ENCODE data around the gene C3orf20.

The C3orf20 gene

GRCh38 chr3:14672588-14672987, 2.4 kb upstream of the C3orf20 start:
- TF ChIP-seq GATA3 (IDR thresholded peaks at IDR 0.05; ENCODE audit: low read depth, low read length) (no peak), GATA2 (IDR thresholded peaks at IDR 0.05; ENCODE audit: low read depth, low read length) (no peak)

GRCh38 chr3:14676881-14677280, 1.9 kb downstream of the C3orf20 start:
- TF ChIP-seq GATA2 (IDR thresholded peaks at IDR 0.05; ENCODE audit: low read depth, low read length) = peak; percentile 91
- TF ChIP-seq GATA3 (IDR thresholded peaks at IDR 0.05; ENCODE audit: low read depth, low read length) = peak; percentile 64

- TF ChIP-seq GATA3 (IDR thresholded peaks at IDR 0.05; ENCODE audit: low read depth, low read length) (no peak), GATA2 (IDR thresholded peaks at IDR 0.05; ENCODE audit: low read depth, low read length) (no peak)
These were observed 3.1 kb downstream of the C3orf20 start for GRCh38 chr3:14678015-14678503.

GRCh38 chr3:14680115-14680514, 5.2 kb downstream of the C3orf20 start:
- no peak for TF ChIP-seq GATA2 (IDR thresholded peaks at IDR 0.05; ENCODE audit: low read depth, low read length)
- no peak for TF ChIP-seq GATA3 (IDR thresholded peaks at IDR 0.05; ENCODE audit: low read depth, low read length)

GRCh38 chr3:14680716-14681115, 5.8 kb downstream of the C3orf20 start:
- TF ChIP-seq GATA2 (IDR thresholded peaks at IDR 0.05; ENCODE audit: low read depth, low read length) (no peak), GATA3 (IDR thresholded peaks at IDR 0.05; ENCODE audit: low read depth, low read length) (no peak)

GRCh38 chr3:14684447-14684846, 9.5 kb downstream of the C3orf20 start:
- TF ChIP-seq GATA3 (IDR thresholded peaks at IDR 0.05; ENCODE audit: low read depth, low read length) = no peak
- TF ChIP-seq GATA2 (IDR thresholded peaks at IDR 0.05; ENCODE audit: low read depth, low read length) = no peak

- TF ChIP-seq GATA2 (IDR thresholded peaks at IDR 0.05; ENCODE audit: low read depth, low read length) (no peak), GATA3 (IDR thresholded peaks at IDR 0.05; ENCODE audit: low read depth, low read length) (no peak)
These were observed 10.2 kb downstream of the C3orf20 start for GRCh38 chr3:14685179-14685578.

GRCh38 chr3:14687360-14687759, 12.4 kb downstream of the C3orf20 start:
- no peak for TF ChIP-seq GATA3 (IDR thresholded peaks at IDR 0.05; ENCODE audit: low read depth, low read length)
- TF ChIP-seq GATA2 (IDR thresholded peaks at IDR 0.05; ENCODE audit: low read depth, low read length) = no peak

- TF ChIP-seq GATA3 (IDR thresholded peaks at IDR 0.05; ENCODE audit: low read depth, low read length) (no peak), GATA2 (IDR thresholded peaks at IDR 0.05; ENCODE audit: low read depth, low read length) (no peak)
These were observed 13.6 kb downstream of the C3orf20 start for GRCh38 chr3:14688525-14688924.

- TF ChIP-seq GATA3 (IDR thresholded peaks at IDR 0.05; ENCODE audit: low read depth, low read length) = no peak
These were observed 14.5 kb downstream of the C3orf20 start for GRCh38 chr3:14689247-14689980.

GRCh38 chr3:14691239-14691638, 16.3 kb downstream of the C3orf20 start:
- TF ChIP-seq GATA3 (IDR thresholded peaks at IDR 0.05; ENCODE audit: low read depth, low read length) (no peak), GATA2 (IDR thresholded peaks at IDR 0.05; ENCODE audit: low read depth, low read length) (no peak)

GRCh38 chr3:14691719-14692118, 16.8 kb downstream of the C3orf20 start:
- TF ChIP-seq GATA2 (IDR thresholded peaks at IDR 0.05; ENCODE audit: low read depth, low read length) (no peak), GATA3 (IDR thresholded peaks at IDR 0.05; ENCODE audit: low read depth, low read length) (no peak)

- TF ChIP-seq GATA2 (IDR thresholded peaks at IDR 0.05; ENCODE audit: low read depth, low read length) (no peak), GATA3 (IDR thresholded peaks at IDR 0.05; ENCODE audit: low read depth, low read length) (no peak)
These were observed 23.8 kb downstream of the C3orf20 start for GRCh38 chr3:14698601-14699244.

- TF ChIP-seq GATA3 (IDR thresholded peaks at IDR 0.05; ENCODE audit: low read depth, low read length) (no peak), GATA2 (IDR thresholded peaks at IDR 0.05; ENCODE audit: low read depth, low read length) (no peak)
These were observed 24.7 kb downstream of the C3orf20 start for GRCh38 chr3:14699643-14700042.

- no peak for TF ChIP-seq GATA3 (IDR thresholded peaks at IDR 0.05; ENCODE audit: low read depth, low read length)
- TF ChIP-seq GATA2 (IDR thresholded peaks at IDR 0.05; ENCODE audit: low read depth, low read length) = no peak
These were observed 25.9 kb downstream of the C3orf20 start for GRCh38 chr3:14700891-14701290.
